OCI-LY3 (cell line): ENCODE results near the gene DIPK1A.

Source experiments
- EZH2phosphoT487 ChIP-seq: fragments of 200-600 bp; shearing (Covaris generic); IDR thresholded peaks from 2 replicates; pipeline ENCODE4 v1.6.1; 2018; ENCODE audit warnings: antibody characterized with exemption, mixed run types, low read depth
- TF ChIP-seq, protein P1 (sequence below): fragments of 200-600, 300-600 bp; sonication (generic); IDR thresholded peaks from 2 replicates; pipeline ENCODE4 v1.5.1; 2014; ENCODE audit warnings: antibody characterized with exemption, low read length, low read depth

DNA sequence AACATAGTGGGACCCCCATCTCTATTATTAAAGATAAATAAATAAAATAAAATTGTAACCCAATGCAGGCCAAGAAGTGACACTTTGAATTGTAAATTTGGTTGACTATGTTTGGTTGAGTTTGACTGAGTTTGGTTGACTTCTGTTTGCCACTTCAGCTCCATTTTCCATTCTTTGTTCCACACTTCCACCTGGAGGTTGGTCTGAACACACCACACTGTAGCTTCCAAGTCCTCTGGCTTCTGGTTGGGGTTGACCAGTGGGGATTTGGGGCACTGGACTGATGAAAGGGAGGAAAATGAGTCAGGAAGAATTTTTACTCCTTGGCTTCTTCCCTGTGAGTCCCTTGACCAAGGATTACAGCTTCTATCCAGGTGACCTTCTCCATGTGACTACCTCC, 40.6 kb upstream of the DIPK1A start:
- no peak for TF ChIP-seq EZH2phosphoT487
- TF ChIP-seq, protein P1, sequence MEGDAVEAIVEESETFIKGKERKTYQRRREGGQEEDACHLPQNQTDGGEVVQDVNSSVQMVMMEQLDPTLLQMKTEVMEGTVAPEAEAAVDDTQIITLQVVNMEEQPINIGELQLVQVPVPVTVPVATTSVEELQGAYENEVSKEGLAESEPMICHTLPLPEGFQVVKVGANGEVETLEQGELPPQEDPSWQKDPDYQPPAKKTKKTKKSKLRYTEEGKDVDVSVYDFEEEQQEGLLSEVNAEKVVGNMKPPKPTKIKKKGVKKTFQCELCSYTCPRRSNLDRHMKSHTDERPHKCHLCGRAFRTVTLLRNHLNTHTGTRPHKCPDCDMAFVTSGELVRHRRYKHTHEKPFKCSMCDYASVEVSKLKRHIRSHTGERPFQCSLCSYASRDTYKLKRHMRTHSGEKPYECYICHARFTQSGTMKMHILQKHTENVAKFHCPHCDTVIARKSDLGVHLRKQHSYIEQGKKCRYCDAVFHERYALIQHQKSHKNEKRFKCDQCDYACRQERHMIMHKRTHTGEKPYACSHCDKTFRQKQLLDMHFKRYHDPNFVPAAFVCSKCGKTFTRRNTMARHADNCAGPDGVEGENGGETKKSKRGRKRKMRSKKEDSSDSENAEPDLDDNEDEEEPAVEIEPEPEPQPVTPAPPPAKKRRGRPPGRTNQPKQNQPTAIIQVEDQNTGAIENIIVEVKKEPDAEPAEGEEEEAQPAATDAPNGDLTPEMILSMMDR: no peak
